Measurements from ENCODE around the gene CD80.

Gene CD80

GRCh38 chr3:119508172-119508845 is 51.1 kb downstream of the CD80 start:
- peak; percentile 27 for DNase-seq (ENCODE audit: low read depth)
- TF ChIP-seq MAX (IDR thresholded peaks at IDR 0.05; ENCODE audit: low read depth, low read length) (no peak), MYC (IDR thresholded peaks at IDR 0.05; ENCODE audit: low read depth, low read length) (no peak), CTCF (IDR thresholded peaks at IDR 0.05; ENCODE audit: low read depth, low read length) (no peak), POLR2A (IDR thresholded peaks at IDR 0.05; ENCODE audit: extremely low read depth, insufficient read length) (no peak)
- H3K4me3 ChIP-seq (ENCODE audit: low read depth, low read length), result no peak overlapping the region

- H3K4me3 ChIP-seq (ENCODE audit: low read depth, low read length), result no peak overlapping the region
- DNase-seq (ENCODE audit: low read depth), result no peak
- TF ChIP-seq CTCF (IDR thresholded peaks at IDR 0.05; ENCODE audit: low read depth, low read length) (no peak), MAX (IDR thresholded peaks at IDR 0.05; ENCODE audit: low read depth, low read length) (no peak)
Observed at GRCh38 chr3:119507404-119507803, 52.0 kb downstream of the CD80 start.

- DNase-seq (ENCODE audit: low read depth), result no peak
- H3K4me3 ChIP-seq (ENCODE audit: low read depth, low read length), result no peak overlapping the region
- TF ChIP-seq CTCF (IDR thresholded peaks at IDR 0.05; ENCODE audit: low read depth, low read length) (no peak), MYC (IDR thresholded peaks at IDR 0.05; ENCODE audit: low read depth, low read length) (no peak), POLR2A (IDR thresholded peaks at IDR 0.05; ENCODE audit: extremely low read depth, insufficient read length) (no peak), MAX (IDR thresholded peaks at IDR 0.05; ENCODE audit: low read depth, low read length) (no peak)
Observed at GRCh38 chr3:119506631-119507030, 52.8 kb downstream of the CD80 start.

- H3K4me3 ChIP-seq (ENCODE audit: low read depth, low read length), result peak overlapping the region; percentile 92
- TF ChIP-seq POLR2A (IDR thresholded peaks at IDR 0.05; ENCODE audit: extremely low read depth, insufficient read length), result no peak
- TF ChIP-seq CTCF (IDR thresholded peaks at IDR 0.05; ENCODE audit: low read depth, low read length), result no peak
- no peak for TF ChIP-seq MYC (IDR thresholded peaks at IDR 0.05; ENCODE audit: low read depth, low read length)
- TF ChIP-seq MAX (IDR thresholded peaks at IDR 0.05; ENCODE audit: low read depth, low read length), result no peak
Observed at GRCh38 chr3:119500901-119501300, 58.5 kb downstream of the CD80 start.

GRCh38 chr3:119500265-119500664 is 59.1 kb downstream of the CD80 start:
- TF ChIP-seq CTCF (IDR thresholded peaks at IDR 0.05; ENCODE audit: low read depth, low read length) (no peak), POLR2A (IDR thresholded peaks at IDR 0.05; ENCODE audit: extremely low read depth, insufficient read length) (no peak), MAX (IDR thresholded peaks at IDR 0.05; ENCODE audit: low read depth, low read length) (no peak), MYC (IDR thresholded peaks at IDR 0.05; ENCODE audit: low read depth, low read length) (no peak)
- H3K4me3 ChIP-seq (ENCODE audit: low read depth, low read length), result peak overlapping the region; percentile 92
- DNase-seq (ENCODE audit: low read depth), result no peak

More at GRCh38 chr3:119500901-119501300, 58.5 kb downstream of the CD80 start:
- no peak for DNase-seq (ENCODE audit: low read depth)
